ENCODE measurements around the gene CNTN3.

The CNTN3 gene

DNA sequence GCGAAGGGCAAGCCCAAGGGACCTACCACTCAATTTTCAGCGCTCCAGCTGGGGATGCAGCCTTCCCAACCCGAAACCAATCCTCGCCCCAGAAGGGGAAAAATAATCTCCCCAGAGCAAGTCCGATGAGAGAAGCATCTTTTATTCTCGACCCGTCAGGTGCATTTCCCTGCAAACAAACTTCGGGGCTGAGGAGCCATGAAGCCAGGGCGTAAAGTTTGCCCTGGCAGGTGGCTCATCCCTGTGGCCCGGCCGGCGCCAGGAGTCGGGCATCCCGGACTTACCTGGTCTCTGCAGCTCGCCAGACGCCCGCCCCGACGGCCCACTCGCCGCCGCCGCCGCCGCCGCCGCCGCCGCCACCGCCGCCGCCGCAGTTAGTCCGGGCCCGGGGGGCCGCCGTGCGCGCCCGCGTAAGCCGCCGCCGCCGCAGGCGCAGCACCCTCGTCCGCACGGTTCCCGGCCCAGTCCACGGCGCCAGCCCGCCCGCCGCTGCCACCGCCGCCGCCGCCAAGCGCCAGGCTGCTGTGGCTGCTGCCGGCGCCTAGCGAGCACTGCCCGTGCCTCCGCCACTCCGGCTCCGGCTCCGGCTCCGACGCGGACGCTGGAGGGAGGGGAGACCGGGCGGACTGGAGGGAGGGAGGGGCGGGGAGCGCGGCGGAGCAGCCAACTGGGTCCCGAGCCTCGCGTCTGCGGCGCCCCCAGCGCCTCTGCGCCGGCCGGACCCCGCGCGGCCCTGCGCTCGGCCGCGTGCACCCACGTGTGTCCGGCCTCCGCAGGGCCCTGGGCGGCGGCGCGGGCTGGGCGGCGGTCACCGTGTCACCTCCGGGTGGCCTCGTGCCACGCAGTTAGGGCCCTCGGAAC lies at the start of gene CNTN3:
Gene CNTN3 (minus strand): TSS at position 553 of the 861 bp plus-strand sequence. CDS start 93,547 bp downstream, outside the sequence.
- no peak within 1 kb of the TSS for H3K27ac Mint-ChIP-seq
- H3K4me3 Mint-ChIP-seq, result no peak within 1 kb of the TSS
- H3K9me3 Mint-ChIP-seq, result no peaks in the 10 kb centered on the region
- intact Hi-C loops (cut with micrococcal nuclease), result no loop called here
- peaks cover 37% of the 10 kb centered on the region for H3K27me3 Mint-ChIP-seq
- H3K4me1 Mint-ChIP-seq (ENCODE audit: low read depth), result no peaks in the 10 kb centered on the region
- no peaks in the 10 kb centered on the region for H3K36me3 Mint-ChIP-seq (ENCODE audit: low read depth)

DNA sequence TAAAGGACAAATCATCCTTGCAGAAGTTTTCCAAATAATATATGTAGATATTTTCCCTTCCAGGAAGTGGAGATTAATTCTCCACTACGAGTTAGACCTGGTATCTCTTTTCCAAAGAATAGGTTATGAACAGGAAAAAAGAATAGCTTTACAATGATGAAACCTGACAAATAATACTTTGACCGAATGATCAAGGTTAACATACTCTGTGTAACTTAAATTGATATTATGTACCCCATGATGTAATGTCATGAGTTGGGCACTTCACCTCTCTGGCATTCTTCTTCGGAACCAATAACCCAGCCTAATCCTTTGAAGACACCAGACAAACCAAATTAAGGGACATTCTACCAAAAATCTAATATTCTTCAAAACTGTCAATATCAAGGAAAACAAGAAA lies 48.7 kb upstream of the CNTN3 start:
- Mint-ChIP-seq H3K4me3 (no peak overlapping the region), H3K27ac (no peak overlapping the region), H3K36me3 (ENCODE audit: low read depth) (no peaks in the 10 kb centered on the region), H3K27me3 (no peaks in the 10 kb centered on the region), H3K9me3 (peaks cover 21% of the 10 kb centered on the region), H3K4me1 (ENCODE audit: low read depth) (no peaks in the 10 kb centered on the region)
- intact Hi-C loops (cut with micrococcal nuclease), result no loop called here

DNA sequence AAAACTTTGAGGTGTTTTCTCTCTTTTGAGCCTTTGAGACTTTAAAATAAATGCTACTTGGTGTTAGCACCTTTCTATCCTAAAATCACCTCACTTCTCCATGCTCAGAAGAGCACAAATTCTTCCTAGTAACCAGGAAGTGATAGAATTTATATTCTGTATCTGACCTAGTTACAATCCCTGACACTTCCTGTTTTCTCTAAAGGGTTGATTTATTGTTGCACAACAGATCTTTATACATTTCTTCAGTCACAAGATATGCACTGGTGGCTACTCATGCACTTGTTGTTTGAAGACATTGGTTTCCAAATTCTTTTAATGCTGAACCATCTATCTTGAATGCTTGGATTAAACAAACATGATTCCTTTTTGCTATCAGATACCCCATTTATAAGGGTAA lies 47.2 kb upstream of the CNTN3 start:
- Mint-ChIP-seq H3K36me3 (ENCODE audit: low read depth) (no peaks in the 10 kb centered on the region), H3K9me3 (peaks cover 7% of the 10 kb centered on the region), H3K27ac (no peak overlapping the region), H3K4me3 (no peak overlapping the region), H3K4me1 (ENCODE audit: low read depth) (no peaks in the 10 kb centered on the region), H3K27me3 (no peaks in the 10 kb centered on the region)
- intact Hi-C loops (cut with micrococcal nuclease), result no loop called here

DNA sequence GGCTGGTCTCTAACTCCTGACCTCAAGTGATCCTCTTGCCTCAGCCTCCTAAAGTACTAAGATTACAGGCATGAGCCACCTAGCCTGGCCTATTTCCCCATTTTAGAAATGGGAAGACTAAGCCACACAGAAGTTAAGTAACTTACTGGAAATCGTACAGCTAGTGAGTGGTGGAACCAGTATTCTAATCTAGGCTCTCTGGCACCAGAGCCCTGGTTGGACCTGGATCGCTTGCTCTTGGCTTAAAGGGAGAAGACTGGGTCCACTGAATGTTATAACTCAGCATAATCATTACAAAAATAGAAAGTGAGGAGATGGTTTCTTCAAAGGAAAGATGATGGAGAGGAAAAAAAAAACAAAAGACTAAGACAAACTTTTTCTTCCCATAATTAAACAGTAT lies 37.4 kb upstream of the CNTN3 start:
- no peaks in the 10 kb centered on the region for H3K36me3 Mint-ChIP-seq (ENCODE audit: low read depth)
- H3K9me3 Mint-ChIP-seq, result no peaks in the 10 kb centered on the region
- intact Hi-C loops (cut with micrococcal nuclease), result no loop called here
- H3K27me3 Mint-ChIP-seq, result no peaks in the 10 kb centered on the region
- H3K4me1 Mint-ChIP-seq (ENCODE audit: low read depth), result no peaks in the 10 kb centered on the region
- no peak overlapping the region for H3K27ac Mint-ChIP-seq
- no peak overlapping the region for H3K4me3 Mint-ChIP-seq

DNA sequence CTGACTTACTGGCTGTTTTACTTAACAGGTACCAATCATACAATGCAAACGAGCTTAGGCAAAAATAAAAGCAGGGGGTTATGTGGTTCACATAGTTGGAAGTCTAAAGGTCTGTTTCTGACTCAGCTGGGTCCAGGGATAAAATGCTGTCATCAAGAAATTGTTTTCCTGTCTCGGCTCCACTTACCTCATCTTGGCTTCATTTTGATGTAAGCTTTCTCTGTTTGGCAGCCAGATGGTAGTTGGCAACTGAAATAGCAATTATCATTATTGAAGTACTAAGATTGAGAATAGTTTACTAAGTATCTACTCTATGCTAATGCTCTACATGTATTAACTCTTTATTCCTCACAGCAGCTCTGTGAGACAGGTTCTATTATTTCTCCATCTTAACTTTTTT lies 36.8 kb upstream of the CNTN3 start:
- intact Hi-C loops (cut with micrococcal nuclease), result no loop called here
- Mint-ChIP-seq H3K27me3 (no peaks in the 10 kb centered on the region), H3K4me3 (no peak overlapping the region)

DNA sequence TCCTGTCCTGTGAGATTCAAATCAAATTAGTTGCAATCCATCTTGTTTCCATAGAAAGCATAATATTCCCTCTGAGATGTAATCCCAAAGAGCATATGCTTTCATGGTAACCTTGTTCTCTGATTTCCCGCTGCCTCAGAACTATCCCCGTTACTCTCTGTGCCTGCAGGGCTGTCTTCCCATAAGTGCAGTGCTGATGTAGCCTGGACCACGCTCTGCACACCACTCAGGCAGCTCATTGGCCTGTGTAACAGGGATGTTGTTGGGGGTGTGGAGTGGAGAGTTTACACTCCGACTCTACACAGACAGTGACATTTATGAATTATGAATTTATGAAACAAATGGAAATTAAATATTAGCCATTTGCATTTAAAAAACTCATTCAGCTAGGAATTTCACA lies 33.6 kb upstream of the CNTN3 start:
- H3K36me3 Mint-ChIP-seq (ENCODE audit: low read depth), result no peaks in the 10 kb centered on the region
- H3K27ac Mint-ChIP-seq, result no peak overlapping the region
- intact Hi-C loops (cut with micrococcal nuclease), result no loop called here
- H3K4me3 Mint-ChIP-seq, result no peak overlapping the region
- H3K9me3 Mint-ChIP-seq, result no peaks in the 10 kb centered on the region
- no peaks in the 10 kb centered on the region for H3K27me3 Mint-ChIP-seq
- H3K4me1 Mint-ChIP-seq (ENCODE audit: low read depth), result no peaks in the 10 kb centered on the region

More for the DNA sequence above, 36.8 kb upstream of the CNTN3 start:
- Mint-ChIP-seq H3K9me3 (no peaks in the 10 kb centered on the region), H3K27ac (no peak overlapping the region), H3K36me3 (ENCODE audit: low read depth) (no peaks in the 10 kb centered on the region), H3K4me1 (ENCODE audit: low read depth) (no peaks in the 10 kb centered on the region)

DNA sequence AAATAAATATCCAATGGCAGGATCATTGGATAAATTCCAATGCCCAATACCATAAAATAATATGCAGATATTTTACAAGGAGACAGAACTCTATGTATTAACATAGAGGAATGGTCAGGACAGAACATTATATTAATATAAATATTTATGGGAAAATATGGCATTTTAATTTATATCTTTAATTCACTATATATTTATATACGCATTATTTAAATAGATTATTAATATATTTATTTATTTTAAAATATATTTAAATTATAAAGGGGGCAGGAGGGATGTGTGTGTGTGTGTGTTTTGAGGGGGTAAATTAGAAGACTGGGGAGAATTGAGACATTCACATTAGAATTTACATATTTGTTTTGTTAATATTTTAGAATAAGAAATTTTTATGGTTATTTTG lies 31.6 kb upstream of the CNTN3 start:
- no peaks in the 10 kb centered on the region for H3K27me3 Mint-ChIP-seq

DNA sequence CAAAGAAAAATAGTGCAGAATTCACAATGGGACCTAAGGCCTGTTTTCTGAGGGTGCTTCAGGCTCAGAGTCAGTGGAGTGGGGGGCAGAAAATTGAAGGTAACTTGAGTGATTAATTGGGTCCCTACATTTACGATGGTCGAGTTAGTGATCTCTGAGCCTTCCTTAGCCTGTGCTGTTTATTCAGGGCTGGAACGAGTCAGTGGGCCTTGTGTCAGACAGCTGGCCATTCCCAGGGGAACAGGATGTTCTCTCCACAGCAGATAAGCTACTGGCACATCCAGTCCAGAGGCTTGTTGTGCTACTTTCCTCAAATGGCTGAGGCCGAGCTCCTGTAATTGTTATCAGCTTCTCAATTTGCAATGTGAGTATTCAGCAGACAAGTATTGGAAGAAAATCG lies 29.2 kb upstream of the CNTN3 start:
- Mint-ChIP-seq H3K36me3 (ENCODE audit: low read depth) (no peaks in the 10 kb centered on the region), H3K4me1 (ENCODE audit: low read depth) (no peaks in the 10 kb centered on the region), H3K27ac (no peak overlapping the region), H3K9me3 (no peaks in the 10 kb centered on the region), H3K27me3 (no peaks in the 10 kb centered on the region), H3K4me3 (no peak overlapping the region)
- intact Hi-C loops (cut with micrococcal nuclease), result no loop called here

More for the DNA sequence above, 31.6 kb upstream of the CNTN3 start:
- no peaks in the 10 kb centered on the region for H3K36me3 Mint-ChIP-seq (ENCODE audit: low read depth)
- intact Hi-C loops (cut with micrococcal nuclease), result no loop called here
- no peaks in the 10 kb centered on the region for H3K9me3 Mint-ChIP-seq
- H3K4me1 Mint-ChIP-seq (ENCODE audit: low read depth), result no peaks in the 10 kb centered on the region
- no peak overlapping the region for H3K4me3 Mint-ChIP-seq
- no peak overlapping the region for H3K27ac Mint-ChIP-seq

DNA sequence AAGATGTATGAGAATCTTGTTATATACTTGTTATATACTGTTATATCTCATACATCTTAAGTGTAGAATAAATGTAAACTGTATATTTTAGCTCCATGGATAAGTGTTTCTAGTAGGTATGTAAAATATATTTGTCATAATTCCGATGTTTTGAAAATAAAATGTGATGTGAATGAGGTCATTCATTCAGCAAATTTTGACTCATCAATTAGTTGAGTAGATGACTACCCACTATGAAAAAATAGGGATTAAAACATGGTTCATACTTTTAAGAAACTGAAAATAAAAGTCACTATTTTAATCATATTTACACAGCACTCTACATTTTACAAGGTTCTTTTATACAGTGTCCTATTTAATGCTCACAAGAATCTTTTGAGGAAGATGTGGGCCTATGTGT lies 28.4 kb upstream of the CNTN3 start:
- intact Hi-C loops (cut with micrococcal nuclease), result no loop called here
- H3K9me3 Mint-ChIP-seq, result no peaks in the 10 kb centered on the region
- H3K36me3 Mint-ChIP-seq (ENCODE audit: low read depth), result no peaks in the 10 kb centered on the region
- H3K27ac Mint-ChIP-seq, result no peak overlapping the region
- H3K4me3 Mint-ChIP-seq, result no peak overlapping the region
- no peaks in the 10 kb centered on the region for H3K27me3 Mint-ChIP-seq
- H3K4me1 Mint-ChIP-seq (ENCODE audit: low read depth), result no peaks in the 10 kb centered on the region

GRCh38 chr3:74640211-74640610 lies 25.8 kb upstream of the CNTN3 start:
- Mint-ChIP-seq H3K9me3 (no peaks in the 10 kb centered on the region), H3K27me3 (no peaks in the 10 kb centered on the region), H3K36me3 (ENCODE audit: low read depth) (no peaks in the 10 kb centered on the region), H3K27ac (no peak overlapping the region), H3K4me3 (no peak overlapping the region), H3K4me1 (ENCODE audit: low read depth) (no peaks in the 10 kb centered on the region)
- intact Hi-C loops (cut with micrococcal nuclease), result no loop called here

DNA sequence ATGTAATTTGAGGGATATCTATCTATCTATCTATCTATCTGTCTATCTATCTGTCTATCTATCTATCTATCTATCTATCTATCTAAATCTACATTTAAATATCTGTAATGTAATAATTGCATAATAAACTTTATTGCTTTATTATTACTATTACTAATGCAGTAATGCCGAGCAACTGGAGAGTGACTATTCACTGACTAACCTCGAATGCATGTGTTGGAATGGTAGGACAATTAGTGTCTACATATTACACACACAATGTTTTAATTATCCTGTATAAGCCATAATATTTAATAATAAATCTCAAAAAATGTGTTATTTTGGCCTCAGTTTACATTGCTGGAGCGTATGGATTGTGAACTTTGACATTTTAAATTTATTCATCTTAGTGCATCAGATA lies 25.2 kb upstream of the CNTN3 start:
- intact Hi-C loops (cut with micrococcal nuclease), result no loop called here
- Mint-ChIP-seq H3K9me3 (no peaks in the 10 kb centered on the region), H3K27me3 (no peaks in the 10 kb centered on the region), H3K36me3 (ENCODE audit: low read depth) (no peaks in the 10 kb centered on the region), H3K4me1 (ENCODE audit: low read depth) (no peaks in the 10 kb centered on the region), H3K27ac (no peak overlapping the region), H3K4me3 (no peak overlapping the region)

DNA sequence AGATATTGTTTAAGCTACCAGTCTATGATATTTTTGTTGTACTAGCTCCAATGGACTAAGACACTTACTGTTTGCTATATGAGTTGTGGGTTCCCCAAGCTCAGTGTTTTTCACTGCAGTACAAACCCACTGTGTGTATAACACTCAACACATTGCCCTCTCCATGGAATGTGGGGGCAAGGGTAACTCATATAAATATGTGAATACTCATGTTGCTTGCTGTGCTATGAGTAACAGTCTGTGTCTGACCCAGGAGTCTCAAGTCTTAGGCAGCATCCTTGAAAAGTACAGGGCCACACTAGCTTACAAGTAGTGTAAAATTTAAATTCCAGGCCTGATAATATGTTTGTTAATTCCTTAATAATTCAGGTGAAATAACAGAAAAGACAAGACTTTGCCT lies 22.5 kb upstream of the CNTN3 start:
- no peaks in the 10 kb centered on the region for H3K4me1 Mint-ChIP-seq (ENCODE audit: low read depth)
- H3K27me3 Mint-ChIP-seq, result no peaks in the 10 kb centered on the region
- intact Hi-C loops (cut with micrococcal nuclease), result no loop called here
- H3K4me3 Mint-ChIP-seq, result no peak overlapping the region
- no peaks in the 10 kb centered on the region for H3K36me3 Mint-ChIP-seq (ENCODE audit: low read depth)
- H3K27ac Mint-ChIP-seq, result no peak overlapping the region
- H3K9me3 Mint-ChIP-seq, result no peaks in the 10 kb centered on the region

GRCh38 chr3:74633021-74633420 lies 18.6 kb upstream of the CNTN3 start:
- H3K27ac Mint-ChIP-seq, result no peak overlapping the region
- intact Hi-C loops (cut with micrococcal nuclease), result no loop called here
- H3K4me3 Mint-ChIP-seq, result no peak overlapping the region
- H3K4me1 Mint-ChIP-seq (ENCODE audit: low read depth), result no peaks in the 10 kb centered on the region
- H3K36me3 Mint-ChIP-seq (ENCODE audit: low read depth), result no peaks in the 10 kb centered on the region
- no peaks in the 10 kb centered on the region for H3K9me3 Mint-ChIP-seq
- no peaks in the 10 kb centered on the region for H3K27me3 Mint-ChIP-seq

DNA sequence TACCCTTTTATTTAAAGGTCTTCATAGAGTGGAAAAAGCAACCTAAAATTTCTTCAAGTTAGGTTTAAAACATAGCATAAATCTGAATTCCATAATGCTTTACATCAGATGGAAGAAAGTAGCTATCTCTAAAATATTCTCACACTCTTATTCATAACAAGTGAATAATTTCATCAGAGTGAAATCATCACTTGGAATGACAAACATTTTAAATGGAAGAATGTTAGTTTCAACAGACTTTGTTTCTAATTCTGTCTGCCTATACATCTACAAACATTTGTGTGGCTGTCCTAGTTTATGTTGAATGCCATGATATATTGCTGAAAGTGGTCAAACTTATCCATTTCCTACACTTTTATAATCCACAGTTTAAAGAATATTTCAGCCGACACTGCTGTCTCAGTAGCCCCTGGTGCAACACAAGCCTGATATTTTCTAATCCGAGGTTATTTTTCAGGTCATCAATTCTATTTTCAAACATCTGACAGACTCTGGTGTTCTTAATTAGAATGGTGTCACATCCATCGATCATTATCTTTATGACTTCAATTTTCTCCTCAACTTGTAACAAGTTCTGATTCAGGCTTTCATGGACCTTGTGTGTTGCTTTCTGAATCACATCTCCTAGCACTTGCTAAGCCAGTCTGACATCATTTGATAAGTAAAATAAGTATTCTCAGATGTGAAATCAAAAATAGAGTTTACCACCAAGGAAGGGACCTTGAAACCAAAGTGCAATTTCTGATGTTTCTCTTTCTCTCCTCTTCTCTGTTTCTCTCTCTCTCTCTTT lies 17.1 kb upstream of the CNTN3 start:
- H3K4me3 Mint-ChIP-seq, result no peak overlapping the region
- H3K27me3 Mint-ChIP-seq, result no peaks in the 10 kb centered on the region
- no peak overlapping the region for H3K27ac Mint-ChIP-seq
- H3K4me1 Mint-ChIP-seq (ENCODE audit: low read depth), result no peaks in the 10 kb centered on the region
- no peaks in the 10 kb centered on the region for H3K9me3 Mint-ChIP-seq
- intact Hi-C loops (cut with micrococcal nuclease), result no loop called here
- H3K36me3 Mint-ChIP-seq (ENCODE audit: low read depth), result no peaks in the 10 kb centered on the region

Data from dendritic cell treated with granulocyte-macrophage colony-stimulating factor and Interleukin-4, amounts not matched to agents 40 ng/mL and 50 ng/mL, for 4 days (primary cell).